GM12875 (cell line): ENCODE data around the gene FLRT1.

Source experiments
- H3K4me3 ChIP-seq: one replicate; pipeline ENCODE4 v1.5.1; 2011; ENCODE audit warnings: low read depth, low read length, control low read depth
- CTCF ChIP-seq: IDR thresholded peaks from 2 replicates; pipeline ENCODE4 v1.5.1; 2011; ENCODE audit warnings: low read depth, mild to moderate bottlenecking, control low read depth, inconsistent platforms, low read length, moderate library complexity, borderline replicate concordance; ENCODE audit not compliant: insufficient read depth

FLRT1 gene

DNA sequence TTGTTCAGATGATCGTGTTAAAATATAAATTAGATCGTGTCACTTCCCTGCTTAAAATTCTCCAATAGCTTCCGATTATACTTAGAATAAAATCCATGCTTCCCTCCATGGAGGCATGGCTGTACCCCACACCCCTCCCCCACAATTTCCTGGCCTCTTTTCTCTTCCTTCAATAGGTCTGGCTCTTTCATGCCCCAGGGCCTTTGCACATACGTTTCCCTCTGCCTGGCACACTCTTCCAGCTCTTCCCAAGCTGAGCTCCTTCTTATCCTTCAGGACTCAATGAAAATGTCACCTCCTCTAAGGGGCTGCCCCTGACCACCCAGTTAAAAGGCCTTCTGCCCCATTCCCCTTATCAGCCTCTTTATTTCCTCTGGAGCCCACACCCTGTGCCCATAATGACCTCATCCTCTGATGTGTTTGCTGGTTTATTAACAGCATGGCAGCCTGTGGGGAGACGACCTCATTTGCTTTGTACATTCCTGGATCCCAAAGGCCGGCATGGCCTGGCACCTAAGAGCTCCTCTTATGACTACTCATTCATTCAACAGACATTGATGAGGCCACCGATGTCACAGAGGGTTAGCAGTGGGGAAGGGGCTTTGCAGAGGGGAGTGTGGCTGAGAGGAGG lies 9.0 kb upstream of the FLRT1 start:
- no peak overlapping the region for H3K4me3 ChIP-seq
- TF ChIP-seq CTCF = no peak

- H3K4me3 ChIP-seq = no peak overlapping the region
- TF ChIP-seq CTCF = no peak
These were observed 7.9 kb upstream of the FLRT1 start for GRCh38 chr11:64027651-64028397.

DNA sequence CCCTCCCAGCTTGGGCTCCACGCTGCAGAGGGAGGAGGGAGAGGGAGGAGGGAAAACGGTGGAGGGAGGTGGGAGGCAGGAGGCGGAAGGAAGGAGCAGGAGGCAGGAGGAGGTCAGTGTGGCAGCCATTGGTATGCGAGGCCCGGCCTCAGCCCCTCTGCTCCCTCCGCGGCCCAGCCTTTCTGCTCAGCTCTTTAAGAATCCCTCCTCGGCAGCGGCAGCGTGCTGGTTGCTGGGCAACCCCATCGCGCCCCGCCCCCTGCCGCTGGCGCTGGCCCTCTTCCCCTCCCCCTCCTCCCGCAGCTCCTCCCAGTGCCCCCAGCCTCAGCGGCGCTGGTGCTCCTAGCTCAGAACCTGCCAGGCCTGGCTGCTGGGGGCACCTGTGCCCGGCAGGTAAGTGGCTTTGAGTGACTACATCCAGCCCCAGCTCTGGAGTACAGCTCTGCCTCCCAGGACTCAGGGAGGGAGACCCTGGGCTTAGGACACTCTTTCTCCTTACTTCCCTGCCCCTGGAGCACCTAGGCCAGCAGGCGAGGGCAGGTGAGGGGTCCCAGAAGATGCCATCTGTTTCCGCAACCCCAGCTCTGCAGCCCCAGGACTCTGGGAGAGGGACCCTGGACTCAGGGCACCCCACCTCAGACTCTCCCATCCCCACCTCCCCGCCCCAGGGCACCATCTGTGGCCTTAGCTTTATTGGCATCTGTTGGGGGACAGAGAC lies 7.2 kb upstream of the FLRT1 start:
- no peak overlapping the region for H3K4me3 ChIP-seq
- TF ChIP-seq CTCF = no peak

DNA sequence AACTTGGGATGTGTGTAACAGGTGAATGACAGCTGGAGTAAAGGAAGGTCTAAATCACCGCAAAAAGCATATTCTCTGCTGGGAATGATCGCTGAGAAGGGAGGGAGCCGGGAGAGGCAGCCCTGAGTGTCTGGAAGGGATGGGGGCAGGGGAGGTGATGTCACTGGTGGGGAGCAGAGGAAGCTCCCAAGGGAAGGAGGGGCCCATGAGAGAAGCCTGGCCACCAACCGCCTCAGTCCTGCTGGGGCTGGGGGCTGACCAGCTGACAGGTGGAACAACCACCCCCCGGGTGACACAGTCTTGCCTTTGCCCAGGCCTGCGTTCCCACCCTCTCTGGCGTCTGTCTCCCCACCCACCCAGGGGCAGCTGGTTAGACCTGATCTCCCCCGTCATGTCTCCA lies 6.0 kb upstream of the FLRT1 start:
- TF ChIP-seq CTCF = no peak
- H3K4me3 ChIP-seq = no peak overlapping the region

DNA sequence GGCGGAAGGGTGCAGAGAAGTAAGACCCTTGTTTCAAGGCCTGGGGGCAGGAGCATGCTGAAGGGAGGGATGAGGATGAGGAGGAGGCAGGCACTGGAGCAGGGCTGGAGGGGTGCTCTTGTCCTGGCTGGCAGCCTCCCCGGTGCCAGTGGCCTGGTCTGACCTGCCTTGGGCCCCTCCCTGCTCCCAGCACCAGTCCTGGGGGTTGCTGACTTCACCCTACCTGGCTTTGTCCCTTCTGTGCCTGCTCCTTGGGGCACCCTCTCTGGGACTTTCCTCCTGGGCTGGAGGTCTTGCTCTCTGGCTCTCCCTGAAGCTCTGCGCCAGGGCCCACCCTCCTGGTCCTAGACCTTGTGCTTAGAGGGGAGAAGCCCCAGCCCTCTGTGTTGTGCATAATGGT lies 4.7 kb upstream of the FLRT1 start:
- H3K4me3 ChIP-seq = no peak overlapping the region
- TF ChIP-seq CTCF = no peak

GRCh38 chr11:64032050-64032449 lies 3.7 kb upstream of the FLRT1 start:
- no peak for TF ChIP-seq CTCF
- H3K4me3 ChIP-seq = no peak overlapping the region
